ENCODE data around the gene QDPR.

Gene QDPR

DNA sequence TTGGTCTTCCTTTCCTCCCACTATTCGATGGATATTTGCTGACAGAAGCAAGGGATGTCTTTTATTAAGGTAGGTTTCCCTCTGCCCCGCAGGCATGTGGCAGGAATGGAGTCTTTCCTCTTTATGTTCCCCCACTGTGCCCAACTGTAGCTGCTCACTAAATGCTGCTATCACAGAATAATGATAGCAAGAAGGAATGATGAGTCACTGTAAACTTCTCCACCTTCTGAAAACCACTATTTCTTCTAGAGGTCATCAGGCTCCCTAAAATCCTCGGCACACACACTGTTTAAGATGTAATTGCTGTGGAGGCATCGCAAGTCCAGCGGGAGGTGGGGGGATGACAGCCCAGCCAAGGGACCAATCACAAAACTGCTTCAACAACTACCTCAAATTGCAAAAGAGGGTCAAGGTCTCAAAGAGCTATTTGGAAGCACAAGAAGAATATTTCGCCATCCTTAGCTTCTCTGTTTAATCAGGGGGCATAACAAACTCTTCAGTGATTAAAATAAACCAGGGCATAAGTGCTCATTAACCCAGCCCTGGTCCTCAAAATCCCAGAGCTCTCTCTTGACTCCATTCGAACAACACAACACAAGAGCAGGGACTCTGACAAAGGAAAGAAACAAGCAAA is 13.9 kb downstream of the QDPR start:
- H3K9me3 ChIP-seq (ENCODE audit: insufficient read depth, low read length) = no peaks in the 10 kb centered on the region
- H3K79me2 ChIP-seq (ENCODE audit: insufficient read depth, low read length) = no peaks in the 10 kb centered on the region
- no peak overlapping the region for H3K4me3 ChIP-seq (ENCODE audit: insufficient read depth, low read length, poor library complexity, severe bottlenecking)
- no peak overlapping the region for H3K4me2 ChIP-seq (ENCODE audit: low read depth, low read length, poor library complexity, severe bottlenecking)
- H4K20me1 ChIP-seq (ENCODE audit: low read depth, low read length) = no peaks in the 10 kb centered on the region
- H3K9me2 ChIP-seq (replicated peaks; ENCODE audit: insufficient read depth, low read length) = no peaks in the 10 kb centered on the region
- no peaks in the 10 kb centered on the region for H3F3A ChIP-seq (ENCODE audit: insufficient read depth)
- H3K9ac ChIP-seq (ENCODE audit: low read length) = no peak overlapping the region
- peaks cover 2% of the 10 kb centered on the region; the same call in 1 of the 2 replicates for H3K36me3 ChIP-seq (ENCODE audit: low read length)
- no peak for TF ChIP-seq CTCF (IDR thresholded peaks at IDR 0.05; ENCODE audit: insufficient read depth, low read length, poor library complexity, severe bottlenecking)
- no peak for TF ChIP-seq EZH2phosphoT487 (conservative IDR thresholded peaks at IDR 0.05; ENCODE audit: low read length)
- H3K27me3 ChIP-seq (ENCODE audit: low read length) = no peaks in the 10 kb centered on the region
- H2AFZ ChIP-seq (ENCODE audit: low read depth, low read length, severe bottlenecking) = no peak overlapping the region
- H3K27ac ChIP-seq (ENCODE audit: low read depth, low read length) = no peak overlapping the region

DNA sequence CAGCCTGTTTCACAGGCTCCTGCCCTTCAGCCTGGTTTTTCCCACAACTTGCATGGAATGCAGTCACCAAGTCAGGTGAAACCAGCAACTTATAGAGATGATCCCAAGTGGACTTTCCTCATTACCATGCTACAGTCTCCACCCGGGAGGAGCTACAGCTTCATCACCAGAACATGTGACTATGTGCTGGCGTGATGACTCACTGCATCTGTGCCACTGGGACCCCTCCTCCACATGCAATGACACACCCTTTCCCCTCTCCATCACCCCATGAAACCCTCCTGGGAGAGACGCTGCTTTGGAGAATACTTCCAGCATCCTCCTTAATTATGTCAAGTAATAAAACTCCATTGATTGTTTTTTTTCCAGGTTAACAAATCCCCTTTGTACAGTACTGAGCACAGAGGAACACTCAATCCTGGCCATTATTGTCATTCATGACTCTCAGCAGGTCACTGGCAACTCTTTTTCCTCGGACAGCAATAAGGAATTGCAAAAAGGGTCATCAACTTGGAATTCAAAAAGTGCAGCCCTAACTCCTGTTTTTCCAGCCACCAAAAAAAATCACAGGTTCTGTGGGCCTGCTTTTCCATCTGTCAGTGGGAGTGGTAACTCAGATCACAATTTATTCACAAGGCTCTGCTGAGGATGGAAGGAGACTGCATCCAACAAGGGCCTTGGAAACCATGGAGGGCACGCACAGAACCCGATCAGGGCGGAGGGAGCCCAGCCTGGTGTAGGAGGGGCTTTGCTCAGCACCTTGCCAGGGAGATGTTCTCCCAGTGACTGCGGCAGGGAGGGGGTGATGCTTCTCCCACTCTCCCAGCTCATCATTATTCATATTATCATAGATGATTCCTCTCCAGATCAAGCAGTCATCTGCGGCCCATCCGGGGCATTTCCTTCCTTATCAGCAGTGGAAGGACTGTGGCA is 17.4 kb downstream of the QDPR start:
- Histone ChIP-seq H3K9me3 (ENCODE audit: insufficient read depth, low read length) (no peaks in the 10 kb centered on the region), H3K27ac (ENCODE audit: low read depth, low read length) (no peak overlapping the region), H4K20me1 (ENCODE audit: low read depth, low read length) (no peaks in the 10 kb centered on the region), H2AFZ (ENCODE audit: low read depth, low read length, severe bottlenecking) (no peak overlapping the region), H3K36me3 (ENCODE audit: low read length) (0 out of 2 replicates have a peak, but pooled peaks cover 2% of the 10 kb centered on the region), H3K9me2 (replicated peaks; ENCODE audit: insufficient read depth, low read length) (no peaks in the 10 kb centered on the region), H3K27me3 (ENCODE audit: low read length) (no peaks in the 10 kb centered on the region), H3K4me2 (ENCODE audit: low read depth, low read length, poor library complexity, severe bottlenecking) (no peak overlapping the region), H3F3A (ENCODE audit: insufficient read depth) (no peaks in the 10 kb centered on the region), H3K9ac (ENCODE audit: low read length) (no peak overlapping the region), H3K79me2 (ENCODE audit: insufficient read depth, low read length) (no peaks in the 10 kb centered on the region), H3K4me3 (ENCODE audit: insufficient read depth, low read length, poor library complexity, severe bottlenecking) (no peak overlapping the region)
- no peak for TF ChIP-seq EZH2phosphoT487 (conservative IDR thresholded peaks at IDR 0.05; ENCODE audit: low read length)
- TF ChIP-seq CTCF (IDR thresholded peaks at IDR 0.05; ENCODE audit: insufficient read depth, low read length, poor library complexity, severe bottlenecking) = no peak

- no peak overlapping the region for H3K9ac ChIP-seq (ENCODE audit: low read length)
- H3K79me2 ChIP-seq (ENCODE audit: insufficient read depth, low read length) = no peaks in the 10 kb centered on the region
- no peak overlapping the region for H3K4me2 ChIP-seq (ENCODE audit: low read depth, low read length, poor library complexity, severe bottlenecking)
- H3K9me3 ChIP-seq (ENCODE audit: insufficient read depth, low read length) = no peaks in the 10 kb centered on the region
- H3K36me3 ChIP-seq (ENCODE audit: low read length) = 0 out of 2 replicates have a peak, but pooled peaks cover 2% of the 10 kb centered on the region
- no peak for TF ChIP-seq EZH2phosphoT487 (conservative IDR thresholded peaks at IDR 0.05; ENCODE audit: low read length)
- TF ChIP-seq CTCF (IDR thresholded peaks at IDR 0.05; ENCODE audit: insufficient read depth, low read length, poor library complexity, severe bottlenecking) = no peak
- H3F3A ChIP-seq (ENCODE audit: insufficient read depth) = no peaks in the 10 kb centered on the region
- H2AFZ ChIP-seq (ENCODE audit: low read depth, low read length, severe bottlenecking) = no peak overlapping the region
- H3K4me3 ChIP-seq (ENCODE audit: insufficient read depth, low read length, poor library complexity, severe bottlenecking) = no peak overlapping the region
- no peaks in the 10 kb centered on the region for H4K20me1 ChIP-seq (ENCODE audit: low read depth, low read length)
- H3K9me2 ChIP-seq (replicated peaks; ENCODE audit: insufficient read depth, low read length) = no peaks in the 10 kb centered on the region
- no peak overlapping the region for H3K27ac ChIP-seq (ENCODE audit: low read depth, low read length)
- H3K27me3 ChIP-seq (ENCODE audit: low read length) = no peaks in the 10 kb centered on the region
Measured at GRCh38 chr4:17493619-17494018, 18.3 kb downstream of the QDPR start.
